Endothelial cell of umbilical vein (primary cell): ENCODE results near the gene ATP13A2. TPM values are rescaled to one million over a fixed set of nuclear protein-coding genes. Genes with fewer than 3 reads are reported as not detected.

Experiments
- BruUV-seq: library from RNA; stranded (reverse); fragments of 400-500 nt; replicated peaks from 2 replicates; lab custom pipeline; 2021; lab: Mats Ljungman, UMichigan
- CTCF ChIA-PET: fragments of 300-600, 350-600 bp; sonication (Branson Sonifier 250); formaldehyde crosslinking; loops from one replicate; lab custom pipeline; 2021; ENCODE audit warnings: antibody characterized with exemption, inconsistent platforms; lab: Charles Lee
- POLR2A ChIA-PET: fragments of 300-600, 350-600 bp; sonication (Branson Sonifier 250); formaldehyde crosslinking; loops from one replicate; lab custom pipeline; 2021; ENCODE audit warnings: antibody characterized with exemption, inconsistent platforms; lab: Charles Lee
- DNase-seq: peaks from one replicate; pipeline ENCODE4 v3.0.0-alpha.2; 2011; ENCODE audit warnings: low read depth, low spot score
- FAIRE-seq: peaks from 2 replicates; lab custom pipeline; 2011; peaks lifted over from hg19 to GRCh38; lab: Jason Lieb, UNC
- H2AFZ ChIP-seq: 2 replicates; pipeline ENCODE4 v1.6.0; 2012; ENCODE audit warnings: low read depth, low read length, control low read depth, inconsistent platforms
- H3K27ac ChIP-seq: 2 replicates; pipeline ENCODE4 v1.5.1; 2011; ENCODE audit warnings: low read depth, mild to moderate bottlenecking, control low read depth, low read length, moderate library complexity; ENCODE audit not compliant: insufficient read depth
- H3K27me3 ChIP-seq, 2 experiments: 2 replicates each; pipeline versions ENCODE4 v1.6.0 to v1.6.1; 2011; ENCODE audit warnings: low read length in 2 of 2, mixed read lengths in 1 of 2; ENCODE audit not compliant: control insufficient read depth in 2 of 2, insufficient read depth in 2 of 2
- H3K36me3 ChIP-seq, 2 experiments: 2 replicates in 1 of 2; 3 replicates in 1 of 2; pipeline ENCODE4 v1.5.1; 2011; ENCODE audit warnings: low read length in 2 of 2, mild to moderate bottlenecking in 1 of 2, moderate library complexity in 1 of 2; ENCODE audit not compliant: control insufficient read depth in 2 of 2, insufficient read depth in 2 of 2; ENCODE audit errors: extremely low read depth in 1 of 2
- H3K4me1 ChIP-seq: 3 replicates; pipeline ENCODE4 v1.5.1; 2011; ENCODE audit warnings: mild to moderate bottlenecking, low read length; ENCODE audit not compliant: control insufficient read depth, insufficient read depth; ENCODE audit errors: extremely low read depth
- H3K4me2 ChIP-seq: 2 replicates; pipeline ENCODE4 v1.6.1; 2011; ENCODE audit warnings: low read length, control low read depth, mixed read lengths; ENCODE audit not compliant: insufficient read depth
- H3K4me3 ChIP-seq, 3 experiments: fragments of 200-600 bp in 1 of 3; sonication (generic), shearing (Covaris generic) in 1 of 3; replicated peaks in 1 of 3; 2 replicates each; pipeline ENCODE4 v1.5.1; 2011 to 2016; ENCODE audit warnings: control low read depth in 3 of 3, low read length in 3 of 3, mild to moderate bottlenecking in 2 of 3, inconsistent platforms in 1 of 3, low read depth in 1 of 3, moderate library complexity in 1 of 3; ENCODE audit not compliant: insufficient read depth in 1 of 3
- H3K79me2 ChIP-seq: 2 replicates; pipeline ENCODE4 v1.6.0; 2012; ENCODE audit warnings: low read length, inconsistent platforms; ENCODE audit not compliant: control insufficient read depth, insufficient read depth
- H3K9ac ChIP-seq: replicated peaks from 2 replicates; pipeline ENCODE3; 2011; ENCODE audit warnings: low read length, control low read depth; ENCODE audit not compliant: insufficient read depth; ENCODE audit errors: extremely low read depth
- H3K9me1 ChIP-seq: replicated peaks from 3 replicates; pipeline ENCODE4 v1.6.0; 2011; ENCODE audit warnings: mild to moderate bottlenecking, low read length; ENCODE audit not compliant: control insufficient read depth, insufficient read depth; ENCODE audit errors: extremely low read depth
- H3K9me3 ChIP-seq: replicated peaks from 2 replicates; pipeline ENCODE4 v1.5.1; 2012; ENCODE audit warnings: low read length, inconsistent platforms; ENCODE audit not compliant: control insufficient read depth, insufficient read depth
- H4K20me1 ChIP-seq: replicated peaks from 2 replicates; pipeline ENCODE3; 2011; ENCODE audit warnings: mild to moderate bottlenecking, low read length; ENCODE audit not compliant: control insufficient read depth, insufficient read depth; ENCODE audit errors: extremely low read depth
- EZH2 ChIP-seq: IDR thresholded peaks from 2 replicates; pipeline ENCODE4 v1.6.1; 2012; ENCODE audit warnings: borderline replicate concordance, low read depth, mild to moderate bottlenecking, moderate library complexity, low read length, inconsistent platforms; ENCODE audit not compliant: severe bottlenecking
- JUN ChIP-seq: IDR thresholded peaks from 2 replicates; pipeline ENCODE4 v1.6.1; 2011; ENCODE audit warnings: borderline replicate concordance, low read depth; ENCODE audit not compliant: insufficient read length, insufficient read depth
- MYC ChIP-seq: IDR thresholded peaks from one replicate; pipeline ENCODE4 v1.6.1; 2011; ENCODE audit warnings: mild to moderate bottlenecking, low read depth, low read length
- POLR2A ChIP-seq: IDR thresholded peaks from 2 replicates; pipeline ENCODE4 v1.6.1; 2012; ENCODE audit warnings: low read depth, mild to moderate bottlenecking, control low read depth, low read length
- POLR2AphosphoS5 ChIP-seq: IDR thresholded peaks from 2 replicates; pipeline ENCODE4 v1.6.1; 2012; ENCODE audit warnings: low read depth, mild to moderate bottlenecking, control low read depth, low read length, moderate library complexity; ENCODE audit not compliant: insufficient read depth
- dilution Hi-C: fragments of 300-500 bp; cut with MboI; formaldehyde crosslinking; loops from one replicate; pipeline ENCODE4 v1.15.0; 2019; ENCODE audit warnings: low sequenced_read_pairs; ENCODE audit not compliant: extremely low pct_ligation_motif_present
- intact Hi-C: fragments of 100-400 bp; cut with micrococcal nuclease; formaldehyde crosslinking; loops from one replicate; pipeline ENCODE4 v1.10.0; 2022
- polyA plus RNA-seq, 4 experiments: library from polyadenylated mRNA; depleted of rRNA in 3 of 4; stranded (reverse) in 3 of 4; unstranded in 1 of 4; fragments of >200 nt; gene quantifications; 2 replicates each; pipeline versions ENCODE4 v1.2.1 to v1.2.3, GENCODE V29; 2011 to 2012; ENCODE audit warnings: missing spikeins in 1 of 4
- total RNA-seq: library from RNA; stranded (reverse); gene quantifications from 2 replicates; pipeline ENCODE4 v1.2.3, GENCODE V29; 2021
- TF ChIP-seq, protein P1 (sequence below): IDR thresholded peaks from 2 replicates; pipeline ENCODE4 v1.6.1; 2011; ENCODE audit not compliant: insufficient read depth, insufficient read length
- TF ChIP-seq, protein P2 (sequence below), 2 donors: IDR thresholded peaks; 1 replicate in 1 of 2; 2 replicates in 1 of 2; pipeline ENCODE4 v1.5.1; 2011; ENCODE audit warnings: low read length in 2 of 2, mild to moderate bottlenecking in 2 of 2, moderate library complexity in 2 of 2, control low read depth in 1 of 2, inconsistent platforms in 1 of 2, low read depth in 1 of 2; ENCODE audit not compliant: insufficient read depth in 1 of 2; ENCODE audit errors: extremely low read depth in 1 of 2

The ATP13A2 gene
- total and polyA plus RNA-seq, 2 donors (not counting 3 experiments of a cell fraction or from before 2014, with no cell fraction given): 44.9 to 60.6 TPM

DNA sequence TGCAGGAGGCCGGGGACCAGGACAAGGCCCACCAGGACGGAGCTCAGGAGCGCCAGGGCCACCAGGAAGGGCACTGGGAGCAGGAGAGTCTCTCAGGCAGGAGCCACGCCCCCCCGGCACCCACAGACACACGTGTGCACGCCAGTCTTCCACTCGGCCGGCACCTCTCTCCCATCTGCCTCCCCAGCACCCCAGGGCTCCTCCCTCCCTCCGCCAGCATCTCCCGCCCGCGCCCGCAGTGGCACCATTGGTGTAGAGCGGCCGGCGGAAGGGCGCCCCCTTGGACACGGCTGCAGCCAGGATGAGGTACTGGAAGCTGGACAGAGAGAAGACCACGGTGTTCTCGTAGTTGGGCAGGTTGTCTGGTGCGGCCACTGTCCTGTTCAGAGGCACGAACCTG, 25.2 kb downstream of the ATP13A2 start:
- H3K4me3 ChIP-seq: no peak overlapping the region
- no peaks in the 10 kb centered on the region for H3K9me1 ChIP-seq
- no peak overlapping the region for H2AFZ ChIP-seq
- no peaks in the 10 kb centered on the region for H4K20me1 ChIP-seq
- ChIA-PET CTCF (interaction anchor here (0.7 to 4.0 kb wide), 5 partner anchors 14 to 36 kb away, joined by 3 to 20 read pairs (median 4); no protein-coding TSS in a partner anchor), POLR2A (no interaction called here)
- intact Hi-C loops (no loop called here), dilution Hi-C loops (no loop called here)
- H3K79me2 ChIP-seq: no peaks in the 10 kb centered on the region
- no peaks in the 10 kb centered on the region for H3K27me3 ChIP-seq
- H3K36me3 ChIP-seq: peaks cover 0 to 17% of the 10 kb centered on the region in 2 experiments
- FAIRE-seq (no peak), DNase-seq (no peak)
- TF ChIP-seq POLR2A: no peak
- TF ChIP-seq, protein P1, sequence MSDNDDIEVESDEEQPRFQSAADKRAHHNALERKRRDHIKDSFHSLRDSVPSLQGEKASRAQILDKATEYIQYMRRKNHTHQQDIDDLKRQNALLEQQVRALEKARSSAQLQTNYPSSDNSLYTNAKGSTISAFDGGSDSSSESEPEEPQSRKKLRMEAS: no peak
- no peak for TF ChIP-seq MYC
- no peak for TF ChIP-seq JUN
- TF ChIP-seq POLR2AphosphoS5: no peak
- TF ChIP-seq EZH2: no peak
- TF ChIP-seq, protein P2, sequence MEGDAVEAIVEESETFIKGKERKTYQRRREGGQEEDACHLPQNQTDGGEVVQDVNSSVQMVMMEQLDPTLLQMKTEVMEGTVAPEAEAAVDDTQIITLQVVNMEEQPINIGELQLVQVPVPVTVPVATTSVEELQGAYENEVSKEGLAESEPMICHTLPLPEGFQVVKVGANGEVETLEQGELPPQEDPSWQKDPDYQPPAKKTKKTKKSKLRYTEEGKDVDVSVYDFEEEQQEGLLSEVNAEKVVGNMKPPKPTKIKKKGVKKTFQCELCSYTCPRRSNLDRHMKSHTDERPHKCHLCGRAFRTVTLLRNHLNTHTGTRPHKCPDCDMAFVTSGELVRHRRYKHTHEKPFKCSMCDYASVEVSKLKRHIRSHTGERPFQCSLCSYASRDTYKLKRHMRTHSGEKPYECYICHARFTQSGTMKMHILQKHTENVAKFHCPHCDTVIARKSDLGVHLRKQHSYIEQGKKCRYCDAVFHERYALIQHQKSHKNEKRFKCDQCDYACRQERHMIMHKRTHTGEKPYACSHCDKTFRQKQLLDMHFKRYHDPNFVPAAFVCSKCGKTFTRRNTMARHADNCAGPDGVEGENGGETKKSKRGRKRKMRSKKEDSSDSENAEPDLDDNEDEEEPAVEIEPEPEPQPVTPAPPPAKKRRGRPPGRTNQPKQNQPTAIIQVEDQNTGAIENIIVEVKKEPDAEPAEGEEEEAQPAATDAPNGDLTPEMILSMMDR (IDR thresholded peaks at IDR 0.05; ENCODE audit: extremely low read depth in 1 of 2, insufficient read depth in 1 of 2, low read depth in 1 of 2, low read length in 2 of 2): no peak
- H3K4me2 ChIP-seq: no peak overlapping the region
- no peak overlapping the region for H3K27ac ChIP-seq
- no TSS peak for BruUV-seq
- H3K9ac ChIP-seq: no peak overlapping the region
- H3K9me3 ChIP-seq: no peaks in the 10 kb centered on the region
- H3K4me1 ChIP-seq: peaks cover 10% of the 10 kb centered on the region
